ENCODE measurements around the gene C1S. TPM values are rescaled to one million over a fixed set of nuclear protein-coding genes. Genes with fewer than 3 reads are reported as not detected.

C1S gene
- total and polyA plus RNA-seq, 2 of the 4 experiments (the other 2 are of a cell fraction), result 49.6 to 85.4 TPM

DNA sequence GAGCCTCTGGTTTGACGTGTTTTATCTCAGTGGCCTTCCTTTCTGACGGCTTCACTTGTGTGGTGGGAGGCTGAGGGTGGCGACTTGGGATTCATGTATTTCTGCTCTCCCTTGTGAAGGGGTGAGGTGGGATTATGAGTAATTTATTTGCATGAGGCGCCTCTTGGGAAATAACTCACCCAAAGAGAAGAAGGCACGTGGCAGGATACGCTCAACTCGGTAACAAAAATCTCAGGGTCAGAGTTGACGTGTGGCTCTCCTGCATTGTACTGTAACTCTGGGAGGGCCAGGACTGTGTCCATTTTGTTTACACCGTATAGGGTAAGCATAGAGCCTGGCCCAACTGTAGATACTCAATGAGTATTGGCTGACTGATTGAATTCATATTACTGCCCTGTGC, 14.6 kb upstream of the C1S start:
- H2AK9ac ChIP-seq (replicated peaks; ENCODE audit: low read depth, low read length, poor library complexity), result no peak overlapping the region
- intact Hi-C loops (cut with micrococcal nuclease) (no loop called here), dilution Hi-C loops (cut with HindIII; ENCODE audit: low sequenced_read_pairs, unreplicated experiment) (no loop called here), in situ Hi-C loops (cut with MboI; ENCODE audit: low sequenced_read_pairs) (no loop called here)
- BruUV-seq (replicated peaks), result no TSS peak
- no peaks in the 10 kb centered on the region for H3K9me1 ChIP-seq (ENCODE audit: insufficient read depth, low read length)
- POLR2A ChIA-PET (ENCODE audit: unreplicated experiment), result no interaction called here
- no peak overlapping the region for H3K27ac ChIP-seq (ENCODE audit: insufficient read depth, low read length)
- no peak overlapping the region for H3K18ac ChIP-seq (ENCODE audit: low read depth, low read length)
- no peak overlapping the region for H3K4ac ChIP-seq (ENCODE audit: low read depth, low read length)
- no peak overlapping the region for H3K14ac ChIP-seq (replicated peaks; ENCODE audit: low read depth, low read length)
- no peak overlapping the region for H2BK20ac ChIP-seq (ENCODE audit: low read depth, low read length)
- H3K23ac ChIP-seq (ENCODE audit: low read depth, low read length), result no peak overlapping the region
- H4K91ac ChIP-seq (ENCODE audit: insufficient read depth, low read depth, low read length), result no peak overlapping the region
- H2AK5ac ChIP-seq (ENCODE audit: low read depth, low read length), result no peak overlapping the region
- ATAC-seq (ENCODE audit: low read depth) (no peak), DNase-seq (no peak)
- no peak overlapping the region for H2BK120ac ChIP-seq (ENCODE audit: low read depth, low read length)
- H3K56ac ChIP-seq (ENCODE audit: extremely low read depth, insufficient read depth, low read length), result no peak overlapping the region
- 58% methylated on average over 5 of the region's 9 CpGs; no CpG with 5 or more reads in 1 of the 2 experiments for WGBS, 2 experiments (ENCODE audit: extremely low coverage in 2 of 2, insufficient read length in 1 of 2)
- no peaks in the 10 kb centered on the region for H3K9me3 ChIP-seq (ENCODE audit: control insufficient read depth, insufficient read depth, low read length)
- no peak overlapping the region for H3K4me3 ChIP-seq (ENCODE audit: insufficient read depth, low read depth, low read length)
- no peaks in the 10 kb centered on the region for H4K20me1 ChIP-seq (ENCODE audit: insufficient read depth, low read length)
- H2AFZ ChIP-seq (replicated peaks; ENCODE audit: low read length, poor library complexity), result no peak overlapping the region
- H4K8ac ChIP-seq (ENCODE audit: low read depth in 2 of 2, low read length in 2 of 2), result no peak overlapping the region
- H3K9ac ChIP-seq (ENCODE audit: low read depth, low read length), result no peak overlapping the region
- H4K5ac ChIP-seq (ENCODE audit: low read depth, low read length), result no peak overlapping the region
- TF ChIP-seq SMC3 (IDR thresholded peaks at IDR 0.05; ENCODE audit: low read depth, low read length), result no peak
- no peak for TF ChIP-seq RCOR1 (IDR thresholded peaks at IDR 0.05; ENCODE audit: insufficient replicate concordance, low read length)
- no peak for TF ChIP-seq MAFK (IDR thresholded peaks at IDR 0.05; ENCODE audit: low read depth, low read length)
- no peak for TF ChIP-seq CHD1 (IDR thresholded peaks at IDR 0.05; ENCODE audit: low read depth, low read length)
- TF ChIP-seq MAZ (IDR thresholded peaks at IDR 0.05; ENCODE audit: borderline replicate concordance, low read depth, low read length), result no peak
- no peak for TF ChIP-seq CEBPB (IDR thresholded peaks at IDR 0.05; ENCODE audit: low read depth, low read length)
- no peak for TF ChIP-seq POLR2A (IDR thresholded peaks at IDR 0.05; ENCODE audit: low read depth, low read length)
- TF ChIP-seq, protein P1, sequence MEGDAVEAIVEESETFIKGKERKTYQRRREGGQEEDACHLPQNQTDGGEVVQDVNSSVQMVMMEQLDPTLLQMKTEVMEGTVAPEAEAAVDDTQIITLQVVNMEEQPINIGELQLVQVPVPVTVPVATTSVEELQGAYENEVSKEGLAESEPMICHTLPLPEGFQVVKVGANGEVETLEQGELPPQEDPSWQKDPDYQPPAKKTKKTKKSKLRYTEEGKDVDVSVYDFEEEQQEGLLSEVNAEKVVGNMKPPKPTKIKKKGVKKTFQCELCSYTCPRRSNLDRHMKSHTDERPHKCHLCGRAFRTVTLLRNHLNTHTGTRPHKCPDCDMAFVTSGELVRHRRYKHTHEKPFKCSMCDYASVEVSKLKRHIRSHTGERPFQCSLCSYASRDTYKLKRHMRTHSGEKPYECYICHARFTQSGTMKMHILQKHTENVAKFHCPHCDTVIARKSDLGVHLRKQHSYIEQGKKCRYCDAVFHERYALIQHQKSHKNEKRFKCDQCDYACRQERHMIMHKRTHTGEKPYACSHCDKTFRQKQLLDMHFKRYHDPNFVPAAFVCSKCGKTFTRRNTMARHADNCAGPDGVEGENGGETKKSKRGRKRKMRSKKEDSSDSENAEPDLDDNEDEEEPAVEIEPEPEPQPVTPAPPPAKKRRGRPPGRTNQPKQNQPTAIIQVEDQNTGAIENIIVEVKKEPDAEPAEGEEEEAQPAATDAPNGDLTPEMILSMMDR (conservative IDR thresholded peaks at IDR 0.05; ENCODE audit: low read depth, low read length), result no peak
- TF ChIP-seq MXI1 (IDR thresholded peaks at IDR 0.05; ENCODE audit: borderline replicate concordance, low read depth, low read length), result no peak
- TF ChIP-seq RFX5 (IDR thresholded peaks at IDR 0.05; ENCODE audit: low read depth, low read length), result no peak
- no peak for TF ChIP-seq NFE2L2 (IDR thresholded peaks at IDR 0.05; ENCODE audit: low read depth, low read length)
- no peak for TF ChIP-seq FOS (IDR thresholded peaks at IDR 0.05; ENCODE audit: low read depth, low read length)
- no peak for TF ChIP-seq RAD21 (IDR thresholded peaks at IDR 0.05; ENCODE audit: low read length)
- no peak for TF ChIP-seq BHLHE40 (IDR thresholded peaks at IDR 0.05; ENCODE audit: low read depth, low read length)
- TF ChIP-seq, protein P2, sequence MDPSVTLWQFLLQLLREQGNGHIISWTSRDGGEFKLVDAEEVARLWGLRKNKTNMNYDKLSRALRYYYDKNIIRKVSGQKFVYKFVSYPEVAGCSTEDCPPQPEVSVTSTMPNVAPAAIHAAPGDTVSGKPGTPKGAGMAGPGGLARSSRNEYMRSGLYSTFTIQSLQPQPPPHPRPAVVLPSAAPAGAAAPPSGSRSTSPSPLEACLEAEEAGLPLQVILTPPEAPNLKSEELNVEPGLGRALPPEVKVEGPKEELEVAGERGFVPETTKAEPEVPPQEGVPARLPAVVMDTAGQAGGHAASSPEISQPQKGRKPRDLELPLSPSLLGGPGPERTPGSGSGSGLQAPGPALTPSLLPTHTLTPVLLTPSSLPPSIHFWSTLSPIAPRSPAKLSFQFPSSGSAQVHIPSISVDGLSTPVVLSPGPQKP (IDR thresholded peaks at IDR 0.05; ENCODE audit: borderline replicate concordance, low read depth, low read length), result no peak
- TF ChIP-seq, protein P3, sequence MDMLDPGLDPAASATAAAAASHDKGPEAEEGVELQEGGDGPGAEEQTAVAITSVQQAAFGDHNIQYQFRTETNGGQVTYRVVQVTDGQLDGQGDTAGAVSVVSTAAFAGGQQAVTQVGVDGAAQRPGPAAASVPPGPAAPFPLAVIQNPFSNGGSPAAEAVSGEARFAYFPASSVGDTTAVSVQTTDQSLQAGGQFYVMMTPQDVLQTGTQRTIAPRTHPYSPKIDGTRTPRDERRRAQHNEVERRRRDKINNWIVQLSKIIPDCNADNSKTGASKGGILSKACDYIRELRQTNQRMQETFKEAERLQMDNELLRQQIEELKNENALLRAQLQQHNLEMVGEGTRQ (IDR thresholded peaks at IDR 0.05; ENCODE audit: low read depth, low read length), result no peak
- H3K4me2 ChIP-seq (ENCODE audit: low read depth, low read length), result no peak overlapping the region
- H3K79me1 ChIP-seq (ENCODE audit: low read depth in 1 of 2, low read length in 2 of 2), result no peaks in the 10 kb centered on the region
- H2BK15ac ChIP-seq (ENCODE audit: low read depth, low read length), result no peak overlapping the region
- no peak overlapping the region for H2BK5ac ChIP-seq (ENCODE audit: low read depth, low read length, poor library complexity, severe bottlenecking)
- H3K36me3 ChIP-seq (ENCODE audit: control insufficient read depth, insufficient read depth, low read length), result no peaks in the 10 kb centered on the region
- CTCF ChIA-PET, result no interaction called here
- no peaks in the 10 kb centered on the region for H3K4me1 ChIP-seq (ENCODE audit: control insufficient read depth, insufficient read depth, low read length)
- peaks cover 10% of the 10 kb centered on the region for H3K27me3 ChIP-seq (ENCODE audit: control insufficient read depth, insufficient read depth, low read length)

Measured in IMR-90 (cell line).